Common myeloid progenitor, CD34-positive (primary cell): ENCODE data around the gene RUNX2.

Experiments
- CTCF ChIA-PET: fragments of 350-600 bp; sonication (Branson Sonifier 250); formaldehyde crosslinking; loops from one replicate; lab custom pipeline; 2021; ENCODE audit warnings: antibody characterized with exemption; lab: Charles Lee
- POLR2A ChIA-PET: fragments of 350-600 bp; sonication (Branson Sonifier 250); formaldehyde crosslinking; loops from one replicate; lab custom pipeline; 2021; ENCODE audit warnings: antibody characterized with exemption; lab: Charles Lee
- DNase-seq, 3 donors: peaks; one replicate each; pipeline versions ENCODE4 v3.0.0 to v3.0.0-alpha.2; 2013
- H3K27ac ChIP-seq, 2 experiments: 1 replicate in 1 of 2; 2 replicates in 1 of 2; pipeline ENCODE4 v1.7.0; 2013; ENCODE audit warnings: inconsistent platforms in 2 of 2, low read length in 2 of 2, mild to moderate bottlenecking in 2 of 2, low read depth in 1 of 2, moderate library complexity in 1 of 2; ENCODE audit not compliant: severe bottlenecking in 2 of 2, insufficient read depth in 1 of 2, poor library complexity in 1 of 2
- H3K27me3 ChIP-seq, 5 experiments: replicated peaks in 2 of 5; 1 replicate in 3 of 5; 2 replicates in 2 of 5; pipeline versions ENCODE4 v1.6.1 to v1.7.0; 2013; ENCODE audit warnings: low read length in 4 of 5, mild to moderate bottlenecking in 2 of 5, moderate library complexity in 2 of 5, inconsistent platforms in 1 of 5; ENCODE audit not compliant: insufficient read depth in 5 of 5, control insufficient read depth in 4 of 5
- H3K36me3 ChIP-seq, 4 experiments: 1 replicate in 2 of 4; 2 replicates in 2 of 4; pipeline versions ENCODE4 v1.6.1 to v1.7.0; 2013; ENCODE audit warnings: low read length in 3 of 4, control low read depth in 1 of 4, mild to moderate bottlenecking in 1 of 4; ENCODE audit not compliant: control insufficient read depth in 4 of 4, insufficient read depth in 4 of 4
- H3K4me1 ChIP-seq, 4 experiments: 1 replicate in 3 of 4; 2 replicates in 1 of 4; pipeline versions ENCODE4 v1.6.1 to v1.7.1; 2013; ENCODE audit warnings: low read length in 3 of 4, mild to moderate bottlenecking in 3 of 4, control low read depth in 1 of 4, inconsistent platforms in 1 of 4, moderate library complexity in 1 of 4; ENCODE audit not compliant: control insufficient read depth in 4 of 4, insufficient read depth in 4 of 4; ENCODE audit errors: control extremely low read depth in 1 of 4
- H3K4me3 ChIP-seq, 7 experiments: 1 replicate in 4 of 7; 2 replicates in 3 of 7; pipeline versions ENCODE4 v1.5.1 to v1.7.0; 2013; ENCODE audit warnings: mild to moderate bottlenecking in 7 of 7, low read length in 6 of 7, moderate library complexity in 6 of 7, inconsistent platforms in 2 of 7, low read depth in 2 of 7, control low read depth in 1 of 7; ENCODE audit not compliant: insufficient read depth in 4 of 7, control insufficient read depth in 1 of 7; ENCODE audit errors: extremely low read depth in 1 of 7
- H3K9me3 ChIP-seq, 5 experiments: 1 replicate in 4 of 5; 2 replicates in 1 of 5; pipeline versions ENCODE4 v1.6.1 to v1.7.1; 2013; ENCODE audit warnings: low read length in 4 of 5, mild to moderate bottlenecking in 2 of 5, inconsistent platforms in 1 of 5, low read depth in 1 of 5, moderate library complexity in 1 of 5; ENCODE audit not compliant: control insufficient read depth in 4 of 5, insufficient read depth in 2 of 5; ENCODE audit errors: control extremely low read depth in 1 of 5
- WGBS: methylation state at CpG from one replicate; pipeline ENCODE4 v1.1.5; 2013; ENCODE audit not compliant: insufficient coverage; 5-methylcytosine and 5-hydroxymethylcytosine counted together

RUNX2 gene

GRCh38 chr6:45654673-45655072 is 326.5 kb downstream of the RUNX2 start:
- Histone ChIP-seq H3K27me3 (no peaks in the 10 kb centered on the region), H3K36me3 (no peaks in the 10 kb centered on the region), H3K27ac (no peak overlapping the region), H3K4me1 (peaks cover 0 to 7% (median 3%) of the 10 kb centered on the region in 4 experiments), H3K9me3 (peaks cover 0 to 3% (median 0%) of the 10 kb centered on the region in 5 experiments), H3K4me3 (no peak overlapping the region)
- ChIA-PET CTCF (interaction anchor here (0.8 to 2.1 kb wide), 2 partner anchors 10 to 1179 kb away, joined by 3 to 5 read pairs; no protein-coding TSS in a partner anchor), POLR2A (no interaction called here)
- DNase-seq = no peak
- WGBS = 100% methylated on average over 1 of the region's 2 CpGs

DNA sequence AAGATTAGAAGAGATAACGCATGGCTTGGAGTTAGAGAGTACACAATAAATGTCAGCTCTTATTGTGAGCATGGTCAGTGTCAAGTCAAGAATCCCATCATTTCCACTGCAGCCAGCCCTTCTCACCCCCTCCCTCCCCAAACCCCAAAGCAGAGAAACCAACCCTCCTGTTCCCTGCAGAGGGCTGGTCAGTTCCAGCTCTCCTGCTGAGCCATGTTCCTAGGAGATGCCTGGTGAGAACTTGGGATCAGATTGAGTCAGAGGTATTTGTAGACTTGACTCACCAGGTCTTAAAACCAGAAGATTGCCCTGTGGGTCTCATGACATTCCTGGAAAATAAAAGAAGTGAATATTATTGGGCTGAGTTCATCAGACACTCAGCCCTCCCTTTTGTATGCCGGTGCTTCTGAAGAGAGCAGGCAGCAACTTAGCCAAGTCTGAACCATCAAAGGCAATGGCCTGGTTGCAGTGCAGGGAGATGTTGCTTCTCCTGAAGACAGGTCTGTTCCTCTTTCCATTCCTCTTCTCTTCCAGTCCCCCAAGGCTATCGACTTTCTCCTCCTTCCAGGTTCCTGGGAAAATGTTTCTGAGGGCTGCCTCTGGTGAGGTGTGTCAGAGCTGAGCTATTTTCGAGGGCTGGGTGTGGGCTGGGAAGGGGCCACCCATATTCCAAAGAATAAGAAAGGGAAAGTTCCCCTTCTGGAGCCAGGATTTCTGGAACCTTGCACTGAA is 327.8 kb downstream of the RUNX2 start:
- CTCF ChIA-PET = interaction anchor here (0.8 to 2.1 kb wide), 2 partner anchors 9 to 1181 kb away, joined by 3 to 5 read pairs; no protein-coding TSS in a partner anchor
- DNase-seq = no peak
- H3K4me1 ChIP-seq = peaks cover 0 to 7% (median 3%) of the 10 kb centered on the region in 4 experiments

GRCh38 chr6:45657226-45657625 is 329.1 kb downstream of the RUNX2 start:
- Histone ChIP-seq H3K27me3 (peaks cover 0 to 10% (median 0%) of the 10 kb centered on the region in 5 experiments), H3K4me3 (no peak overlapping the region), H3K9me3 (peaks cover 0 to 3% (median 0%) of the 10 kb centered on the region in 5 experiments), H3K27ac (no peak overlapping the region), H3K4me1 (peaks cover 0 to 7% (median 3%) of the 10 kb centered on the region in 4 experiments), H3K36me3 (no peaks in the 10 kb centered on the region)
- ChIA-PET POLR2A (no interaction called here), CTCF (interaction anchor here (1.4 kb wide), 1 partner anchor 12 kb away, joined by 4 read pairs; no protein-coding TSS in a partner anchor)
- DNase-seq = no peak

More for the DNA sequence above, 327.8 kb downstream of the RUNX2 start:
- H3K9me3 ChIP-seq = peaks cover 0 to 3% (median 0%) of the 10 kb centered on the region in 5 experiments
- no peak overlapping the region for H3K4me3 ChIP-seq
- WGBS = 100% methylated on average over 1 of the region's 4 CpGs
- no peaks in the 10 kb centered on the region for H3K27me3 ChIP-seq
- H3K36me3 ChIP-seq = no peaks in the 10 kb centered on the region
- POLR2A ChIA-PET = no interaction called here
- H3K27ac ChIP-seq = no peak overlapping the region

GRCh38 chr6:45658400-45658799 is 330.3 kb downstream of the RUNX2 start:
- peaks cover 0 to 22% (median 5%) of the 10 kb centered on the region in 5 experiments for H3K27me3 ChIP-seq
- H3K4me3 ChIP-seq = no peak overlapping the region
- POLR2A ChIA-PET = no interaction called here
- H3K4me1 ChIP-seq = peaks cover 0 to 9% (median 6%) of the 10 kb centered on the region in 4 experiments
- no peak overlapping the region for H3K27ac ChIP-seq
- CTCF ChIA-PET = no interaction called here
- peaks cover 0 to 3% (median 0%) of the 10 kb centered on the region in 5 experiments for H3K9me3 ChIP-seq
- WGBS = no CpG with 5 or more reads among the region's 1 CpG
- no peaks in the 10 kb centered on the region for H3K36me3 ChIP-seq
- DNase-seq = no peak

- ChIA-PET CTCF (interaction anchor here (0.7 kb wide), 1 partner anchor 1182 kb away, joined by 3 read pairs; no protein-coding TSS in a partner anchor), POLR2A (no interaction called here)
- peaks cover under 1 to 15% (median 12%) of the 10 kb centered on the region in 4 experiments for H3K4me1 ChIP-seq
- H3K4me3 ChIP-seq = no peak overlapping the region
- no peak overlapping the region for H3K27ac ChIP-seq
- no peak for DNase-seq
- peaks cover 0 to 27% (median 5%) of the 10 kb centered on the region in 5 experiments for H3K27me3 ChIP-seq
- WGBS = 74% methylated on average over 5 of the region's 5 CpGs
- no peaks in the 10 kb centered on the region for H3K36me3 ChIP-seq
- H3K9me3 ChIP-seq = peaks cover 0 to 3% (median 0%) of the 10 kb centered on the region in 5 experiments
These were observed 330.8 kb downstream of the RUNX2 start for GRCh38 chr6:45658958-45659357.

DNA sequence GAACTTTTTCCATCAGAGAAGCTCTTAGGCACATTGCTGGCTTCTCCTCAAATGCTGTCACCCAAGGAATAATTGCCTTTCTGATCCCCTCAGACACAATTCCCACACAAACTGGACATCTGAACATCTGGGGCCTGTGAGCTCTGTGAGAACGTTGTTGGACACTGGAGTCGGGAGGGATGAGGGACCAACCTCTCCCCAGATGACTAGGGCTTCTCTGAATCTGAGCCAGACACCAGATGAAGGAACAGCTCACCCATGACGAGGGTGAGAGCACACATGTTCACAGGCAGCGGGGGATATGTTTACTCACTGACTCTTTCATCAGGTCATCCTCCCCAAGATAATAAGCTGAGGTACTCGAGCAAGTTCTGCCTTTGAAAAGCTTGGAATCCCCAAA is 333.5 kb downstream of the RUNX2 start:
- CTCF ChIA-PET = interaction anchor here (0.6 to 1.8 kb wide), 4 partner anchors 10 to 47 kb away, joined by 3 to 5 read pairs (median 4); no protein-coding TSS in a partner anchor
- peaks cover 0 to 3% (median 0%) of the 10 kb centered on the region in 5 experiments for H3K9me3 ChIP-seq
- 98% methylated on average over 5 of the region's 5 CpGs for WGBS
- H3K4me1 ChIP-seq = peaks cover 3 to 28% (median 13%) of the 10 kb centered on the region in 4 experiments
- no peak overlapping the region for H3K27ac ChIP-seq
- no peak overlapping the region for H3K4me3 ChIP-seq
- POLR2A ChIA-PET = no interaction called here
- H3K27me3 ChIP-seq = peaks cover 0 to 37% (median 5%) of the 10 kb centered on the region in 5 experiments
- H3K36me3 ChIP-seq = no peaks in the 10 kb centered on the region
- DNase-seq = no peak
